KG1 (cell line): ENCODE measurements around the gene CEP112.

Experiments
- DNase-seq: peaks from one replicate; lab custom pipeline; 2025; lab: John Stamatoyannopoulos, UW

Gene CEP112

GRCh38 chr17:65730711-65731169 lies 461.2 kb downstream of the CEP112 start:
- no peak for DNase-seq

DNA sequence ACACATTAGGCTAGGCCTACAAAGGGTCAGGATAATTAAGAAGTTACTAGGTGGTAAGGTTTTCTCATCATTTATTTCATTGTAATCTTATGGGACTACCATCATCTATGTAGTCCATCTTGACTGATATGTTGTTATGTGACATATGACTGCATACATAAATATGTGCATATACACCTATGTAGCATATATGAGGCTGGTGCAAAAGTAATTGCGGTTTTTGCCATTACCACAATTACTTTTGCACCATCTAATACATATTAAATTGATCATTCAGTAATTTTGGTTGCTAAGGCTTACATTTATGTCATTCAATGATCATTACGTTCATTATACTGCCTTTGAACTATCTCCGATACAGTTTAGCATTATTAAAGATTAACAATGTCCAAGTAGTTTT lies 462.7 kb downstream of the CEP112 start:
- DNase-seq = no peak

DNA sequence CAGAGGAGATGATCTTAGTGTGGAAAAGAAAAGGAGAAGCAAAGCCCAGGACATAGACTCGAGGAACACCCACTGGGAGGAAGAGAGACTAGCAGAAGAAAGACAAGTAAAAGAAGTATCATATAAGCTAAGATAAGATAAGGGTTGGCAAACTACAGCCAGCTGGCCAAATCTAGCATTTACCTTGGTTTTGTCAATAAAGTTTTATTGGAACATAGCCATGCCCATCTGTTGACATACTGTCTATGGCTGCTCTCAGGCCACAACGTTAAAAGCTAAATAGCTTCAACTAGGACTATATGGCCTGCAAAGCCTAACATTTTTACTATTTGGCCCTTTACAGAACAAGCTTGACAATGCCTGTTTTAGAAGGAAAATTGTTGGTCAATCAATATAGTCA lies 464.1 kb downstream of the CEP112 start:
- no peak for DNase-seq

DNA sequence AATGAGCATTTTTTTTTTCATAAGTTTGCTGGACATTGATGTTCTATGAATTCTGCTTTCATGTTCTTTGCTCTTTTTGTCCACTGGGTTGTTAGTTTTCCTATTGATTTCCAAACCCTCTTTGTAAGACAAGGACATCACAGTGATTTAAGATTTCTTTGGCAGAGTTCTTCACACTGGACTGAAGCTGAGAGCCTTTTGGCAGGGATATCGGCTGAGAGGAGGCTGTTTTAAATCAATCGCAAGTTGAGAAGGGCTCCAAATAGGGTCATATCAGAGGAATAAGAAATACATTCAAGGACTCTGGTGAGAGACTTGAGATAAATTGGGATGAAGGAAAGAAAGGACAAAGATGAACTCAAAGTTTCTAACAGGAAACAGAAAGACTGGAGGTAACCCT lies 464.7 kb downstream of the CEP112 start:
- DNase-seq = no peak

DNA sequence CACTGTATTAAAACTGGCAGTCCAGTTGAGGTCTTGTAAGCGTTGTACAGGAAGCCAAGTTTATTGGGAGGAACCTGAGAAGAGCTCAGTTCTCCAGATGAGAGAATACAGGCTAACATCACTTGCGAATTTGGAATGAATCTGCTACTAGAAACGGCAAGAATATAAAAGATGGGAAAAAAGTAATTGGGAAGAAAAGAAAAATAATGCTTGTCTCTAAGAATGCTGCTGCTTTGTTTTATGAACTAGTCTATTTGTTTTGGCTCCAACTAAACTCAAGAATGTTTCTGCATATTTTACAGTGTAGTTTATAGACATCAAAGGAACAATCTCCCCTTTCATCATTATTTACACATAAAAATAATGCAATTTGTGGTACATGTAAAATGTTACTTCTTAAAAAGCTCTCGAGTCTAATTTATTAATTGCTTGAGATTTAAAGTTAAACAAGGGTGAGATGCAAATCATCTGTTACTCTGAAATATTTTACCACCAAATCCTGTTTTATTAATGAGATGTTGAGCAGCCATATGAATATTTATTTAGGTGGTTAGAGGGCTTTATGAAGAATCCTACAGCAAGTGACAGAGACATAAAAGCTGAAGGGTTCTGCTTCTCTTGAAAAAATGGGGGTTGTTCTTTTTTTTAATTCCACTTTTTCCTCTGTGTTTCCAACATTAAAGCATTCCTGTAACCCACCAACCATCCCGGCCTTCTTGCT lies 468.3 kb downstream of the CEP112 start:
- no peak for DNase-seq

- no peak for DNase-seq
These were observed 473.3 kb downstream of the CEP112 start for GRCh38 chr17:65718601-65719000.

- DNase-seq = no peak
These were observed 479.3 kb downstream of the CEP112 start for GRCh38 chr17:65712383-65713267.

DNA sequence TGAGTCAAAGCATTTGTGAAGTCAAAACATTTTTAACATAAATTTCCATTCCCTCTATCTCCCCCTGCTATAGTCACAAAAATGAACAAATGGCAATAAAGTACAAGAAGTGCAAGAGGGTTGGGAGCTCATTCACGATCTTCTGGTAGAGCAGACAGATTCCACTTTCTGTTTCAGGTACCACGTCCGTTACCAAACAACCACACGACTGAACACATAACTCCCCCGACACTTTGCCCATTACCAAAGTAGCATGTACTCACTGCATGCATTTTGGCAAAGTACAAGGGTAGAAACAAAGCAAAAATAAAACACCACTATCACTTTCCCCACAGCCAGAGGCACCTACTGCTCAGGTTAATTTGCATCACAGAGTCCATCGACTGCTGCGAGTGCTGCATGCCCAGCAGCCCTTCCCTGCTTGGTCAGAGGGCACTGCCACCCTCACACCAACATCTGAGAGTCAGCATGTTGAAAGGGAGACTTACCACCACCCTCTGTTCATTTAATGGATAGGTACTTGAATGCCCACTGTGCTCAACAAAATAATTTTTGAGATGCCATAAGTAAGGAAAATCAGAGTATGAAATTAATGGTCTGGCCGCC lies 480.2 kb downstream of the CEP112 start:
- DNase-seq = no peak

GRCh38 chr17:65707780-65708179 lies 484.2 kb downstream of the CEP112 start:
- no peak for DNase-seq

DNA sequence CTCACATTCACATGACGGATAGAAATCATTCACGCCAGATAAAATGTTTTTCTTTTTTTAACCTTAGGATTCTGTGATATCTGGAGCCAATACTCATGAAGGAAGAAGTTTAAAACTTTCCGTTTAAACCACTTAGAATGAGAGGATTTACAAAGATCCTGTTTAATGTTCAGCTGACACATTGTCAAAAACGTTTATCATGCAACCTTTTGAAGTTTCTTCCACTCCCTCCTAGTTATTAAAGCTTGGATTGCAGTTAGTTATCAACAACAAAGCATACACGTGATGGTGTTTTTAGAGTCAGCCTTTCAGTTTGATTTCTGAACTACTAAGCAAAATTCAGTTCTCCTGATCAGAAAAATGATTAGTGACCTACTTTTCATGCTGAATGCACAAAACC lies 487.2 kb downstream of the CEP112 start:
- DNase-seq = no peak

- DNase-seq = no peak
These were observed 488.0 kb downstream of the CEP112 start for GRCh38 chr17:65703891-65704290.

DNA sequence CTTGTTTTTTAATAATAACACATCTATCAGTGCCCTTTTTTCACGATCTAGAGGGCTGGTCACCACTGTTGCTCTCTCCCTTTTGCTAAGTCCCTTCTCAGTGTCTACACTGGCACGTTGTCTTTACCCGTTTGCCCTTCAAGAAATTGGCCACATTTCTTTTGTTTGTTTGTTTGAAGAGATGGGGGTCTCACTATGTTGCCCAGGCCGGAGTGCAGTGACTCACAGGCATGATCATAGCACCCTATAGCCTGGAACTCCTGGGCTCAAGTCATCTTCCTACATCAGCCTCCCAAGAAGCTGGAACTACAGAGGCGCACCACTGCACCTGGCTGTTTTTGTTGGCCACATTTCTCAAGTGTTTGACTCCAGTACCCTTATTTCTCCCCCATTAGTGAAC lies 492.5 kb downstream of the CEP112 start:
- no peak for DNase-seq

- DNase-seq = no peak
These were observed 493.4 kb downstream of the CEP112 start for GRCh38 chr17:65698381-65699061.

- DNase-seq = no peak
These were observed 494.3 kb downstream of the CEP112 start for GRCh38 chr17:65697661-65698060.

- no peak for DNase-seq
These were observed 495.1 kb downstream of the CEP112 start for GRCh38 chr17:65696739-65697394.

GRCh38 chr17:65694601-65695000 lies 497.3 kb downstream of the CEP112 start:
- no peak for DNase-seq

- no peak for DNase-seq
These were observed 501.2 kb downstream of the CEP112 start for GRCh38 chr17:65690626-65691310.

GRCh38 chr17:65688307-65688706 lies 503.6 kb downstream of the CEP112 start:
- no peak for DNase-seq

DNA sequence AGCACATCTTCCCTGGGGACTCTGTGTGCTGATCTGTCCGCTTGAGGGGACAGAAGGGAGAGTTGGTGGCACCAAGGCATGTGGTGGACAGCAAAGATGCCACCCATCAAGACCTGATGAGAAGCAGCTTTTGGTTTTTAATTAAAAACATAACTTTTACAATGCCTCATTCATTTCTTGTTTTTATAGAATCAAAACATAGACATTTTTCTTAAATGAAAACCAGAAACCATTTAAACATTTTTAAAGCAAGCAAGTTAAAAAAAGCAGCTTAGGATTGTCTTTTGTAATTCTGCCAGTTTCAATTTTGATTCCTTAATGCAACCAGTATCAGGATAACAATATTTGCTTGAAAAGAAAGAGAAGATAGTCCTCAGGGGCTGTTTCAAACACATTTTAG lies 506.8 kb downstream of the CEP112 start:
- DNase-seq = no peak

GRCh38 chr17:65684631-65685030 lies 507.3 kb downstream of the CEP112 start:
- DNase-seq = no peak

DNA sequence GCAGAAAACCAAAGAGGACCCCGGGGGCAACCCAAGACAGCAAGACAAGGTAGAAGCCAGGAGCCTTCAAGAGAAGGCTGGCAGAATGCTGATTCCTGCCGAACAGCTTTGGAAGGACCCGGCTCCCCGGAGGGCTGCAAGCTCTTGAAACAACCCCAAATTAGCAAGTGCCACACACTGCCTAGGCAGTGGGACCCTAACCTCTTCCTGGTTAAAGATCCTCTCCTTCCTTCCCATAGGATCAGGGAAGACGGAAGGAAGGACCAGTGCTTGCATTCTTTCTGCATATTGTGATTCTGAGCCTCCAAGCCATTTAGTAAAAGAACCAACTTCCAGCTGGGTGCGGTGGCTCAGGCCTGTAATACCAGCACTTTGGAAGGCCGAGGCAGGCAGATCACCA lies 508.5 kb downstream of the CEP112 start:
- DNase-seq = no peak
